ENCODE data around the gene HPS1.
"Not testable (repeated sequence)": the region's sequence is repeated elsewhere in the genome, so short reads cannot be mapped to it uniquely, and the experiment has no call there.

Gene HPS1

GRCh38 chr10:98384531-98385133, 62.1 kb downstream of the HPS1 start:
- no peak for DNase-seq

- no peak for DNase-seq
These were observed 62.9 kb downstream of the HPS1 start for GRCh38 chr10:98383869-98384268.

GRCh38 chr10:98383134-98383667, 63.5 kb downstream of the HPS1 start:
- DNase-seq, result not testable (repeated sequence)

GRCh38 chr10:98382691-98383101, 64.0 kb downstream of the HPS1 start:
- DNase-seq, result no peak

GRCh38 chr10:98380493-98381339, 66.0 kb downstream of the HPS1 start:
- no peak for DNase-seq

GRCh38 chr10:98378722-98379121, 68.0 kb downstream of the HPS1 start:
- DNase-seq, result no peak

GRCh38 chr10:98377536-98377935, 69.2 kb downstream of the HPS1 start:
- no peak for DNase-seq

GRCh38 chr10:98377001-98377400, 69.7 kb downstream of the HPS1 start:
- no peak for DNase-seq

GRCh38 chr10:98376485-98376884, 70.2 kb downstream of the HPS1 start:
- DNase-seq, result peak in 1 of 2 experiments; percentile 12

- DNase-seq, result no peak
These were observed 72.3 kb downstream of the HPS1 start for GRCh38 chr10:98374217-98374985.

GRCh38 chr10:98373260-98374040, 73.3 kb downstream of the HPS1 start:
- DNase-seq, result no peak

- no peak for DNase-seq
These were observed 75.6 kb downstream of the HPS1 start for GRCh38 chr10:98370831-98371820.

GRCh38 chr10:98369801-98370200, 76.9 kb downstream of the HPS1 start:
- no peak for DNase-seq

- no peak for DNase-seq
These were observed 78.1 kb downstream of the HPS1 start for GRCh38 chr10:98368644-98369043.

GRCh38 chr10:98367604-98368451, 78.9 kb downstream of the HPS1 start:
- DNase-seq, result peak; percentile 19 to 72

All from NCI-H446 (cell line).